Activated CD8-positive, alpha-beta memory T cell treated with anti-CD3 and anti-CD28 coated beads for 24 hours (primary cell): ENCODE measurements around the gene SRGAP1.
"Not testable (repeated sequence)": the region's sequence is repeated elsewhere in the genome, so short reads cannot be mapped to it uniquely, and the experiment has no call there.

ENCODE experiments used
- DNase-seq: peaks from one replicate; pipeline ENCODE4 v3.0.0-alpha.2; 2020

Gene SRGAP1

DNA sequence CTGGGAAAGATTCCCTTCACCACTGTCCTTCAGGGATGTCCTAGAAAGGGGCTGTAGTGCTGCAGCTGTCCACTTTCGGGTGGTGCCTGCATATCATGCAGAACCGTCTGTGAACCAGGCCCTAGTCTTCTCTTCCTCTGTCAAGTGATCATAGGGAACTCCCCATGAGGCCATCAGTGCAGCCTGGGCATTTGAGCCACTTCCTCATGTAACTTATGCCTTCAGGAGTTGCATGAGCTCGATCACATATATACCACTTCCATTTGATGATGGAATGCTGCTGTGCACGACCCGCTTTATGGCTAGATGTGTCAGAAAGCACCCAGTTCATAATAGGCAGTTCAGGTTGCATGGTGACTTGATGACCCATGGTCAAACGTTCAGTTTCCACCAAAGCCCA is 287.0 kb downstream of the SRGAP1 start:
- DNase-seq: not testable (repeated sequence)

DNA sequence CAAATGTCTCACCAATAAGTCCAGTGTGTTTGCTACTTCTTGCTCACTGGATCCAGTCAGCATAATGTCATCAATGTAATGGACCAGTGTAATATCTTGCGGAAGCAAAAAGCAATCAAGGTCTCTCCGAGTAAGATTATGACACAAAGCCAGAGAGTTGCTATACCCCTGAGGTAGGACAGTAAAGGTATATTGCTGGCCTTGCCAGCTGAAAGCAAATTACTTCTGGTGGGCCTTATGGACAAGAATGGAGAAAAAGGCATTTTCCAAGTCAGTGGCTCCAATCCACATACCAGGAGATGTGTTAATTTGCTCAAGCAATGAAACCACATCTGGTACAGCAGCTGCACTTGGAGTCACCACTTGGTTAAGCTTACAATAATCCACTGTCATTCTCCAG is 288.2 kb downstream of the SRGAP1 start:
- DNase-seq: not testable (repeated sequence)

DNA sequence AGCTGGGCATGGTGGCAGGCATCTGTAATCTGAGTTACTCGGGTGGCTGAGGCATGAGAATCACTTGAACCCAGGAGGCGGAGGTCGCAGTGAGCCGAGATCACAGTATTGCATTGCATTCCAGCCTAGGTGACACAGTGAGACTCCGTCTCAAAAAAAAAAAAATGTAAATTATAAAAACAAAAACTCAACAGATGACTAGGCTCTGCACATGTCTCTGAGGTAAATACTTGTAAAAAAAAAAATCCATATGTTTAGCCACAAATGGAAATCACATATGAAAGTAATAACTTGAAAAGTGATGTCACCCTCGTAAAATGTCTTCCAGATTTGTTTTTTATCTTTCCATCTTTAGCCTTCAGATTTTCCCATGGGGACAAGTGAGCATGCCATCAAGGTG is 292.6 kb downstream of the SRGAP1 start:
- no peak for DNase-seq

GRCh38 chr12:64139021-64139420 is 294.5 kb downstream of the SRGAP1 start:
- no peak for DNase-seq

DNA sequence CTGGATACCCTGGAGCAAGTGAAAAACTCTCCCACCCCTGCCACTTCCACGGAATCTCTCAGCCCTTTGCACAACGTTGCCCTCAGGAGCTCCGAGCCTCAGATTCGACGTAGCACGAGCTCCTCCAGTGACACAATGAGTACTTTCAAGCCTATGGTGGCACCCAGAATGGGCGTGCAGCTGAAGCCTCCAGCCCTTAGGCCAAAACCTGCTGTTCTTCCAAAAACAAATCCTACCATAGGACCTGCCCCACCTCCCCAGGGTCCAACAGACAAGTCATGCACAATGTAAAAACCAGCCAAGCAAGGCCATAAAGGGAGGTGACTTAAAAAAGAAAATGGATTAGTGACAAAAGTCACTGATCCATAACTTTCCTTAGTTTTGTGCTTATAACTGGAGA is 297.9 kb downstream of the SRGAP1 start:
- no peak for DNase-seq

- DNase-seq: no peak
Observed at GRCh38 chr12:64142784-64143183, 298.3 kb downstream of the SRGAP1 start.

GRCh38 chr12:64145226-64145625 is 300.7 kb downstream of the SRGAP1 start:
- no peak for DNase-seq

GRCh38 chr12:64147011-64147631 is 302.6 kb downstream of the SRGAP1 start:
- no peak for DNase-seq

GRCh38 chr12:64147875-64148274 is 303.4 kb downstream of the SRGAP1 start:
- no peak for DNase-seq

GRCh38 chr12:64154677-64155076 is 310.2 kb downstream of the SRGAP1 start:
- no peak for DNase-seq

GRCh38 chr12:64157110-64157509 is 312.6 kb downstream of the SRGAP1 start:
- no peak for DNase-seq

- no peak for DNase-seq
Observed at GRCh38 chr12:64160021-64160710, 315.7 kb downstream of the SRGAP1 start.

- no peak for DNase-seq
Observed at GRCh38 chr12:64160711-64161060, 316.2 kb downstream of the SRGAP1 start.

DNA sequence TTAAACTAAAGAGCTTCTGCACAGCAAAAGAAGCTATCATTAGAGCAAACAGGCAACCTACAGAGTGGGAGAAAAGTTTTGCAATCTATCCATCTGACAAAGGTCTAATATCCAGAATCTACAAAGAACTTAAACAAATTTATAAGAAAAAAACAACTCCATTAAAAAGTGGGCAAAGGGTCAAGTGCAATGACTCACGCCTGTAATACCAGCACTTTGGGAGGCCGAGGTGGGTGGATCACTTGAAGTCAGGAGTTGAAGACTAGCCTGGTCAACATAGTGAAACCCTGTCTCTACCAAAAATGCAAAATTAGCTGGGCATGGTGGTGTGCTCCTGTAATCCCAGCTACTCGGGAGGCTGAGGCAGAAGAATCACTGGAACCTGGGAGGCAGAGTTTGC is 322.1 kb downstream of the SRGAP1 start:
- DNase-seq: not testable (repeated sequence)

DNA sequence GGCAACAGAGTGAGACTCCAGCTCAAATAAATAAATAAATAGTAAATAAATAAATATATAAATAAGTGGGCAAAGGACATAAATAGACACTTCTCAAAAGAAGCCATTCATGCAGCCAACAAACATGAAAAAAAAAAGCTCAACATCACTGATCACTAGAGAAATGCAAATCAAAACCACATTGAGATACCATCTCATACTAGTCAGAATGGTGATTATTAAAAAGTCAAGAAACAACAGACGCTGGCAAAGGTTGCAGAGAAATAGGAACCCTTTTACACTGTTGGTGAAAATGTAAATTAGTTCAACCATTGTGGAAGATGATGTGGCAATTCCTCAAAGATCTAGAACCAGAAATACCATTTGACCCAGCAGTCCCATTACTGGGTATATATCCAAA is 322.5 kb downstream of the SRGAP1 start:
- DNase-seq: not testable (repeated sequence)

- DNase-seq: no peak
Observed at GRCh38 chr12:64170024-64170423, 325.5 kb downstream of the SRGAP1 start.

DNA sequence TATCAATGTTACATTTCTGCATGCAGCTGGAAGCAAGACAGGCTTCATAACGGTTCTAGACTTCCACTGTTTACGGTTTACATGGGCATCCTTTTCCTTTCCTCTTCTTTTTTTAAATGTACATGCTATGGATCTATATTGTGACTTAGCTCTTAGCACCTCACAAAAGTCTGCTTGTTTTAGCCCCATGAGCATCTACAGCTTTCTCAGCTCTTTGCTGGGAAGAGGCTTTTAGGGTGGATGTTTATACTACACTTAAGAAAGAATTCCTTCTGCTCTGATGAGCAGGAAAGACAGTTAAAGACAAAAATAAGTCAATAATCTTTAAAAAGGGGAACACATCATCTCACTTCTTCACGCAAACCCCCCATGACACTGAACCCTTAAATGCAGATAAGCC is 326.2 kb downstream of the SRGAP1 start:
- no peak for DNase-seq

DNA sequence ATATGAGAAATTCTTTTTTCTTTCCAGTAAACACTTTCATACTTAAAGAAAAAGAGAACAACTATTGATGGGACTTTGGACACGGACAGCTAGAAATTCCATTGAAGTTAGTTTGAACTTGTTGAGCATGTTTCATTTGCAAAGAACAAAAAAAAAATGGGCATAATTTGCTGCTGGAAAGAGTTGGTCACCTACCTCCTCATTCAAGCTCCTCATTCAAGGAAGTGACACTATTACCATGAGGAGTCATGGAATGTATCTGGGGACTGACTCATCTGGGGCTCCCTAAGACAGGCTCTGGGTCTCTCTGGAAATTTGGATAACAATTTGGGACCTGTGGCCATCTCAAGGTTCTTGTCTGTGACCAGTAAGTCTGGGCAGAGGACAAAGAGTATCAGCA is 327.2 kb downstream of the SRGAP1 start:
- DNase-seq: no peak

DNA sequence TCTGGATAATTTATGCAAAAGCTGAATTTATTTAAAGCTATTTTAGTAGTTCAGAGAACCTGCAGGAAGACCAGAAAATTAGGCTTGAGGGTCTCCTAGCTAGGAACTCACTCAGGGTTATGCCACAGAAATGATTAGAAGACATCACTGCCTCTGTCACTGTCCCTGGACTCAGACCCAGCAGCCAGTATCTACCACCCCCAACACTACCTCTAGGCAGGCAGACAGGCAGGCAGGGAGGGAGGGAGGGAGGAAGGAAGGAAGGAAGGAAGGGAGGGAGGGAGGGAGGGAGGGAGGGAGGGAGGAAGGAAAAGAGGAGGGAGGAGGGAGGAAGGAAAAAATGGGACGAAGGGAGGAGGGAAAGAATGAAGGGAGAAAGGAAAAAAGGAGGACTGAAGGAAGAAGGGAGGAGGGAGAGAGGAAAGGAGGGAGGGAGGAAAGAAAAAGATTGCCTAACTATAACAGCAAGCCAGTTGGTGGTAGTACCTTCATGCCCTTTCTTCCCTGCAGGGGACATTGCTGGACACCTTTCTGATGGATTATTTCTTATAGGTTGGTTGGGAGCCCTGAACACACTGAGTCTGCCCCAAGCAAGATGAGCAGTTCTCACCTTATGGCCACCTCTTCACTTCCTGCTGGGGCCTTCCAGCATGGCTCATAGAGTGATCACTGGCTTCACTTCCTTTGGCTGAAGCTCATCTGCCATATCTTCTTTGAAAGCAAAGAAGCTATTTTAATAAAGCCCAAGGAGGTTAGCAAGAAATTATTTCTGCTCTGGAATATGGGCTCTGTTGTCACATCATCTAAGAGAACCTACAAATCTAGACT is 327.9 kb downstream of the SRGAP1 start:
- DNase-seq: no peak

- no peak for DNase-seq
Observed at GRCh38 chr12:64173456-64173855, 329.0 kb downstream of the SRGAP1 start.

DNA sequence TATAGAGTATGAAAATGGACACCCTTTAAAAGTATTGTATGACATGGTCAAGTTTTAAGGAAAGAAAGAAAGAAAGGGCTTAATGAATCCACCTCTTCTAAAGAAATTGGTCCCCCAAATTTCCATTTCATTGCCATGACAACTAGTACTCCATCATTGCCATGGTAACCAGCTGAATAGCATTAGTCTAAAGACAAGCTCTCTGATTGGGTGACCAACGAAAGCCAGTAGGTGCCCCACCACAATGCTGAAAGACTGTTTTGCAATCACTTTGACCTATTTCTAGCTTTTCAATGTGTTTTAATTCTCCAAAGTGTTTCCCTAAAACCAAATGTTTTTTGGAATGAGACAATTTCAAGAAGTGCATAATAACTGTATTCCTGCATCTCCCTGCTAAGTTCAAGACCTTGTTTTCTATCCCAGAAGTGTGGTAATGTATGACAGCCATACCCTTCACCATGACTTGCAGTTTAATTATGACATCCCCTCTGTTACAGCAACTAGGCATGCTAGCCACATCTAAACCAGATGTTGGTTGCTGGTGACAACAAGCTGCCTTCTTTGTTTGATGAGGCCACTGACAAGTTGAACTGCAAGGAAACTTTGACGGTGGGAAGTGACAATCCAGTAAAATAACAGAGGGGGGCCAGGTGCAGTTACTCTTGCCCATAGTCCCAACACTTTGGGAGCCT is 330.9 kb downstream of the SRGAP1 start:
- DNase-seq: no peak

- no peak for DNase-seq
Observed at GRCh38 chr12:64177001-64177400, 332.5 kb downstream of the SRGAP1 start.

DNA sequence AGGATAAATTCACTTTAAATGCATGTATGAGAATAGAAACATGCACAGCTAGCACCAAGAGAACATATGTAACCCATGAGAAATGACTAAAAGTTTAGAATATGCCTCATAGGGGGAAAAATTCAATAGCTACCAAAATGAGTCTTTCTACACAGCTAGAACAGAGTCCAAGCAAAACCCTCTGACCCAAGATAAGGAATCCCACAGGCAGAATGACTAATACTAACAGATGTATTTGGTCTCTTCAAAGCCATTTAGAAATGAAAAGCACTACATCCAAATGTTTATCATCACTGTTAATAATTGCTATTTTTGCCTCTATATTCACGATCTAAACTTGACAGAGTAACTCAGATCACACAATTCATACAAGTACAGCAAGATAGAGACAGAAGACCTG is 333.6 kb downstream of the SRGAP1 start:
- no peak for DNase-seq

- DNase-seq: no peak
Observed at GRCh38 chr12:64180951-64181350, 336.5 kb downstream of the SRGAP1 start.
